HepG2 (cell line): ENCODE measurements around the gene DOCK4. TPM values are rescaled to one million over a fixed set of nuclear protein-coding genes. Genes with fewer than 3 reads are reported as not detected.

Experiments used
- ATAC-seq: fragments of 200-7000 bp; cut with Tn5 transposase; 3 replicates; pipeline ENCODE4 v1.9.1; 2020; ENCODE audit warnings: mild to moderate bottlenecking, moderate library complexity
- BruUV-seq: library from RNA; stranded (reverse); fragments of 400-500 nt; replicated peaks from 2 replicates; lab custom pipeline; 2021; lab: Mats Ljungman, UMichigan
- CTCF ChIA-PET: fragments of 300-600 bp; formaldehyde crosslinking; extraction: SDS; loops from one replicate; lab custom pipeline; 2021; ENCODE audit warnings: low total read pairs, inconsistent platforms, low intra/inter-chr PET ratio; lab: Yijun Ruan, JAX
- POLR2A ChIA-PET: fragments of 350-600 bp; sonication (Branson Sonifier 250); formaldehyde crosslinking; loops from one replicate; lab custom pipeline; 2020; ENCODE audit warnings: antibody characterized with exemption, inconsistent platforms; lab: Yijun Ruan, JAX
- DNase-seq: peaks from one replicate; pipeline ENCODE4 v3.0.0-alpha.2; 2015; ENCODE audit warnings: low spot score
- FAIRE-seq: peaks from 3 replicates; lab custom pipeline; 2011; peaks lifted over from hg19 to GRCh38; lab: Jason Lieb, UNC
- H2AFZ ChIP-seq: one replicate; pipeline ENCODE4 v1.6.1; 2011; ENCODE audit warnings: low read length, inconsistent platforms
- H3K27ac ChIP-seq: fragments of 300-600 bp; 3 replicates; pipeline ENCODE4 v1.8.0; 2011; ENCODE audit warnings: mixed run types, mild to moderate bottlenecking, mixed read lengths, low read length, inconsistent platforms; ENCODE audit not compliant: insufficient read depth; ENCODE audit errors: extremely low read length
- H3K27me3 ChIP-seq, 2 experiments: fragments of 200-600 bp in 1 of 2; 2 replicates in 1 of 2; 3 replicates in 1 of 2; pipeline versions ENCODE4 v1.6.0 to v1.8.0; 2011; ENCODE audit warnings: low read length in 2 of 2, mild to moderate bottlenecking in 2 of 2, moderate library complexity in 2 of 2, inconsistent platforms in 1 of 2; ENCODE audit not compliant: insufficient read depth in 2 of 2, control insufficient read depth in 1 of 2
- H3K36me3 ChIP-seq, 2 experiments: fragments of 200-600 bp in 1 of 2; replicated peaks in 1 of 2; 2 replicates in 1 of 2; 3 replicates in 1 of 2; pipeline versions ENCODE4 v1.5.1 to v1.8.0; 2011; ENCODE audit warnings: low read length in 2 of 2, inconsistent platforms in 1 of 2; ENCODE audit not compliant: insufficient read depth in 2 of 2, control insufficient read depth in 1 of 2
- H3K4me1 ChIP-seq: 2 replicates; pipeline ENCODE4 v1.5.1; 2012; ENCODE audit warnings: low read length, inconsistent platforms; ENCODE audit not compliant: insufficient read depth
- H3K4me2 ChIP-seq: 2 replicates; pipeline ENCODE4 v1.6.0; 2011; ENCODE audit warnings: low read depth, low read length, inconsistent platforms
- H3K4me3 ChIP-seq, 3 experiments: fragments of 200-600 bp in 1 of 3; sonication (generic), shearing (Covaris generic) in 1 of 3; replicated peaks in 1 of 3; 2 replicates each; pipeline ENCODE4 v1.5.1; 2011 to 2016; ENCODE audit warnings: low read length in 3 of 3, inconsistent platforms in 2 of 3, low read depth in 2 of 3, mild to moderate bottlenecking in 2 of 3, control low read depth in 1 of 3, mixed read lengths in 1 of 3; ENCODE audit not compliant: insufficient read depth in 1 of 3
- H3K79me2 ChIP-seq: one replicate; pipeline ENCODE4 v1.6.1; 2011; ENCODE audit warnings: low read length, inconsistent platforms; ENCODE audit not compliant: insufficient read depth
- H3K9ac ChIP-seq: 2 replicates; pipeline ENCODE4 v1.6.0; 2011; ENCODE audit warnings: mild to moderate bottlenecking, low read depth, low read length, inconsistent platforms; ENCODE audit not compliant: insufficient read depth
- H3K9me3 ChIP-seq: 2 replicates; pipeline ENCODE4 v1.5.1; 2012; ENCODE audit warnings: mild to moderate bottlenecking, low read length
- H4K20me1 ChIP-seq: 2 replicates; pipeline ENCODE4 v1.6.0; 2011; ENCODE audit warnings: inconsistent platforms, mild to moderate bottlenecking, low read length, moderate library complexity; ENCODE audit not compliant: insufficient read depth
- AGO2 ChIP-seq: fragments of 200-400 bp; formaldehyde crosslinking; optimal IDR thresholded peaks from 2 replicates; pipeline ENCODE3; 2017; ENCODE audit warnings: mild to moderate bottlenecking, low read depth, low read length, moderate library complexity
- CBX2 ChIP-seq, 2 experiments: fragments of 200-600 bp in 1 of 2; sonication (generic); formaldehyde crosslinking in 1 of 2; IDR thresholded peaks; 2 replicates each; pipeline versions ENCODE4 v1.7.0 to v1.8.1; 2018 to 2022; ENCODE audit warnings: low read depth in 2 of 2, low read length in 1 of 2, mild to moderate bottlenecking in 1 of 2, missing genetic modification reagents in 1 of 2
- CC2D1A ChIP-seq: sonication (generic); formaldehyde crosslinking; IDR thresholded peaks from 2 replicates; pipeline ENCODE4 v1.8.1; 2023; ENCODE audit warnings: mild to moderate bottlenecking, missing genetic modification reagents
- CEBPZ ChIP-seq: IDR thresholded peaks from 2 replicates; pipeline ENCODE4 v1.6.1; 2012; ENCODE audit warnings: low read length, improper control_type of control experiment
- CTCF ChIP-seq: sonication (generic); formaldehyde crosslinking; IDR thresholded peaks from 2 replicates; pipeline ENCODE4 v1.5.0; 2020; ENCODE audit warnings: mild to moderate bottlenecking, missing genetic modification reagents, moderate library complexity
- JUNB ChIP-seq: sonication (generic); formaldehyde crosslinking; IDR thresholded peaks from 2 replicates; pipeline ENCODE4 v1.8.0; 2022; ENCODE audit warnings: missing genetic modification reagents, mild to moderate bottlenecking, borderline replicate concordance
- KAT7 ChIP-seq: IDR thresholded peaks from 2 replicates; pipeline ENCODE4 v1.6.1; 2018; ENCODE audit warnings: borderline replicate concordance, missing compliant biosample characterization
- MEIS2 ChIP-seq: sonication (generic); formaldehyde crosslinking; IDR thresholded peaks from 2 replicates; pipeline ENCODE4 v1.9.0; 2021; ENCODE audit warnings: mild to moderate bottlenecking, missing genetic modification reagents
- RBFOX2 ChIP-seq: fragments of 200-400 bp; formaldehyde crosslinking; IDR thresholded peaks from 2 replicates; pipeline ENCODE4 v1.6.1; 2017; ENCODE audit warnings: low read depth, mild to moderate bottlenecking, low read length
- SP5 ChIP-seq: IDR thresholded peaks from 2 replicates; pipeline ENCODE4 v1.6.1; 2016; ENCODE audit warnings: low read depth, borderline replicate concordance
- SSRP1 ChIP-seq: IDR thresholded peaks from 2 replicates; pipeline ENCODE4 v1.6.1; 2016; ENCODE audit warnings: control low read depth
- TCF7L2 ChIP-seq: IDR thresholded peaks from 2 replicates; pipeline ENCODE4 v1.6.1; 2011; ENCODE audit warnings: mild to moderate bottlenecking, low read depth, low read length, moderate library complexity
- TMF1 ChIP-seq: sonication (generic); formaldehyde crosslinking; IDR thresholded peaks from 2 replicates; pipeline ENCODE4 v1.8.1; 2022; ENCODE audit warnings: low read depth, missing genetic modification reagents
- ZNF143 ChIP-seq: sonication (generic); formaldehyde crosslinking; IDR thresholded peaks from 2 replicates; pipeline ENCODE4 v1.4.0; 2020; ENCODE audit warnings: missing genetic modification reagents
- ZNF550 ChIP-seq: sonication (generic); formaldehyde crosslinking; IDR thresholded peaks from 2 replicates; pipeline ENCODE4 v1.4.0; 2020; ENCODE audit warnings: mild to moderate bottlenecking, missing genetic modification reagents, borderline replicate concordance
- ZNF574 ChIP-seq: sonication (generic); formaldehyde crosslinking; IDR thresholded peaks from 2 replicates; pipeline ENCODE4 v1.4.0; 2020; ENCODE audit warnings: missing genetic modification reagents
- ZSCAN12 ChIP-seq: sonication (generic); formaldehyde crosslinking; IDR thresholded peaks from 2 replicates; pipeline ENCODE4 v1.9.0; 2021; ENCODE audit warnings: mild to moderate bottlenecking, missing genetic modification reagents
- WGBS: methylation state at CpG from one replicate; pipeline ENCODE4 v1.1.6; 2017; ENCODE audit warnings: low lambda C conversion rate; 5-methylcytosine and 5-hydroxymethylcytosine counted together
- in situ Hi-C: cut with HindIII; loops from 2 replicates; pipeline ENCODE4 v1.10.0; 2017; ENCODE audit warnings: low pct_unique_long_range_greater_than_20kb; ENCODE audit not compliant: extremely low pct_ligation_motif_present
- intact Hi-C: fragments of 100-400 bp; cut with micrococcal nuclease; formaldehyde crosslinking; loops from one replicate; pipeline ENCODE4 v1.10.0; 2022; ENCODE audit not compliant: unreplicated experiment
- polyA plus RNA-seq, 8 experiments: library from polyadenylated mRNA; depleted of rRNA in 3 of 8; stranded (reverse) in 7 of 8; unstranded in 1 of 8; fragments of >200 nt; fragmentation: Illumina TruSeq in 4 of 8; extraction: Trizol in 4 of 8; gene quantifications; 2 replicates each; pipeline versions ENCODE4 v1.2.1 to v1.2.3, GENCODE V29; 2011 to 2016; ENCODE audit warnings: low read depth in 4 of 8, missing spikeins in 1 of 8, mixed read lengths in 1 of 8; ENCODE audit not compliant: insufficient read depth in 1 of 8
- total RNA-seq, 5 experiments: library from RNA; depleted of rRNA; stranded (reverse); fragments of >200 nt; fragmentation: Illumina TruSeq; extraction: Trizol; gene quantifications; 2 replicates each; pipeline ENCODE4 v1.2.3, GENCODE V29; 2016; ENCODE audit warnings: low read depth in 1 of 5

Gene DOCK4
- total and polyA plus RNA-seq, 2 of the 13 experiments (the other 11 are each of a cell fraction or from before 2014, with no cell fraction given): 13.5 to 17.4 TPM

DNA sequence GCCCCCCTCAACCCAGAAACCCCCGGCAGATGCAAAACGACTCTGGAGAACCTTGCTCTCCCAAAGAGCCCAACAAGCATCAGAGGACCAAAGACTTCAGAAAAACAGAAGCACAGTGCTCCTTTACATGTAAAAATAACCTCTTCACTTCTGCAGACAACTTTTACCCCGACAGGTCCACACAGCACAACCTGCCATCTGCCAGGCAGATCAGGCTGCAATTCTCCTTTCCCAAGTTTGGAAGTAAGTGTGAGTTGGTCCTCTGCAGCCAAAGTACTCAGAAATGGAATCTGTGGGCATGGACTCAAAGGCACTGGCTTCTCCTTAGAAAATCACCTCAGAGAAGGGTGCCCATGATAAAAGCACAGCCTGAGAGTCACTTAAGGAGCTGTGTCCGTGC lies 26.0 kb downstream of the DOCK4 start:
- Histone ChIP-seq H3K36me3 (no peaks in the 10 kb centered on the region), H3K79me2 (peaks cover 57% of the 10 kb centered on the region), H3K4me1 (peaks cover 71% of the 10 kb centered on the region), H3K9me3 (no peaks in the 10 kb centered on the region)
- ATAC-seq: no peak
- no peak for DNase-seq
- TF ChIP-seq AGO2: no peak
- no peak for TF ChIP-seq ZNF574 (CRISPR knock-in tag)
- TF ChIP-seq TMF1 (CRISPR knock-in tag): no peak
- no peak for TF ChIP-seq CBX2 (IDR thresholded peaks at IDR 0.05; ENCODE audit: low read depth, low read length)
- no peak for TF ChIP-seq CBX2 (CRISPR knock-in tag; IDR thresholded peaks at IDR 0.05; ENCODE audit: low read depth)
- TF ChIP-seq SSRP1: no peak
- no peak for TF ChIP-seq CEBPZ
- TF ChIP-seq CC2D1A: no peak
- no peak for TF ChIP-seq TCF7L2
- no peak for TF ChIP-seq CTCF
- TF ChIP-seq ZNF550: no peak
- TF ChIP-seq JUNB (CRISPR knock-in tag): no peak
- no peak for TF ChIP-seq SP5
- no peak for TF ChIP-seq ZSCAN12 (CRISPR knock-in tag)
- no peak for TF ChIP-seq KAT7
- no peak for TF ChIP-seq MEIS2 (CRISPR knock-in tag)
- TF ChIP-seq ZNF143: no peak
- TF ChIP-seq RBFOX2: no peak
- TF ChIP-seq, all 625 proteins: peak for 0
- BruUV-seq: no TSS peak
- intact Hi-C loops (no loop called here), in situ Hi-C loops (no loop called here)
- ChIA-PET POLR2A (no interaction called here), CTCF (no interaction called here)
- no peak for FAIRE-seq
- 100% methylated on average over 4 of the region's 4 CpGs for WGBS
- no peak overlapping the region for H2AFZ ChIP-seq
- no peak overlapping the region for H3K27ac ChIP-seq
- peaks cover 23% of the 10 kb centered on the region for H4K20me1 ChIP-seq
- no peak overlapping the region for H3K9ac ChIP-seq
- H3K4me3 ChIP-seq: no peak overlapping the region
- H3K27me3 ChIP-seq: no peaks in the 10 kb centered on the region
- no peak overlapping the region for H3K4me2 ChIP-seq
